WTC11 (cell line): Measurements from ENCODE around the gene SLC29A4. TPM values are rescaled to one million over a fixed set of nuclear protein-coding genes. Genes with fewer than 3 reads are reported as not detected.

ENCODE experiments used
- ATAC-seq: fragments of 200-7000 bp; cut with Tn5 transposase; 2 replicates; pipeline ENCODE4 v1.10.0; 2021; ENCODE audit warnings: mild to moderate bottlenecking, moderate library complexity
- Bru-seq: library from RNA; stranded (reverse); fragments of 400-500 nt; gene quantifications from one replicate; lab custom pipeline; 2021; lab: Mats Ljungman, UMichigan
- CTCF ChIA-PET: fragments of 300-600 bp; sonication (Branson Sonifier 250); formaldehyde crosslinking; loops from one replicate; lab custom pipeline; 2021; ENCODE audit warnings: antibody characterized with exemption; lab: Charles Lee
- POLR2A ChIA-PET: fragments of 350-600 bp; sonication (Branson Sonifier 250); formaldehyde crosslinking; loops from one replicate; lab custom pipeline; 2021; ENCODE audit warnings: antibody characterized with exemption; lab: Charles Lee
- DNase-seq: peaks from one replicate; pipeline ENCODE4 v3.0.0; 2021; ENCODE audit warnings: low spot score
- H3K27ac Mint-ChIP-seq: 2 replicates; pipeline ENCODE4 v1.8.0; 2021; ENCODE audit warnings: mixed read lengths
- H3K27me3 Mint-ChIP-seq: 2 replicates; pipeline ENCODE4 v1.8.0; 2021; ENCODE audit warnings: low read depth, mild to moderate bottlenecking, moderate library complexity, mixed read lengths
- H3K36me3 Mint-ChIP-seq: 2 replicates; pipeline ENCODE4 v1.8.0; 2021; ENCODE audit warnings: mixed read lengths
- H3K4me1 Mint-ChIP-seq: 2 replicates; pipeline ENCODE4 v1.8.0; 2022; ENCODE audit warnings: mixed read lengths
- H3K4me3 Mint-ChIP-seq: 2 replicates; pipeline ENCODE4 v1.8.0; 2021; ENCODE audit warnings: mild to moderate bottlenecking, moderate library complexity, mixed read lengths
- H3K9me3 Mint-ChIP-seq: 2 replicates; pipeline ENCODE4 v1.8.0; 2021; ENCODE audit warnings: mixed read lengths
- CREM ChIP-seq: sonication (generic); formaldehyde crosslinking; IDR thresholded peaks from 2 replicates; pipeline ENCODE4 v1.8.1; 2022; ENCODE audit warnings: mild to moderate bottlenecking, missing genetic modification reagents, moderate library complexity
- E2F4 ChIP-seq: sonication (generic); formaldehyde crosslinking; IDR thresholded peaks from 2 replicates; pipeline ENCODE4 v1.8.1; 2022; ENCODE audit warnings: low read depth, mild to moderate bottlenecking, moderate library complexity, missing genetic modification reagents, borderline replicate concordance
- EMX1 ChIP-seq: fragments of 250-450 bp; sonication (Bioruptor Pico); IDR thresholded peaks from 2 replicates; pipeline ENCODE4 v1.8.0; 2021; ENCODE audit warnings: mild to moderate bottlenecking
- JUN ChIP-seq: sonication (generic); formaldehyde crosslinking; IDR thresholded peaks from 2 replicates; pipeline ENCODE4 v1.8.0; 2023; ENCODE audit warnings: mild to moderate bottlenecking, missing genetic modification reagents
- MLX ChIP-seq: sonication (generic); formaldehyde crosslinking; IDR thresholded peaks from 2 replicates; pipeline ENCODE4 v1.8.1; 2023; ENCODE audit warnings: mild to moderate bottlenecking, missing genetic modification reagents, moderate library complexity
- NR1H2 ChIP-seq: sonication (generic); formaldehyde crosslinking; IDR thresholded peaks from 2 replicates; pipeline ENCODE4 v1.9.0; 2021; ENCODE audit warnings: mild to moderate bottlenecking, moderate library complexity, missing genetic modification reagents
- NR2C2 ChIP-seq: sonication (generic); formaldehyde crosslinking; IDR thresholded peaks from 2 replicates; pipeline ENCODE4 v1.8.0; 2022; ENCODE audit warnings: mild to moderate bottlenecking, missing genetic modification reagents
- SP1 ChIP-seq: sonication (generic); formaldehyde crosslinking; conservative IDR thresholded peaks from 2 replicates; pipeline ENCODE4 v1.8.1; 2022; ENCODE audit warnings: missing genetic modification reagents
- ZBTB43 ChIP-seq: sonication (generic); formaldehyde crosslinking; IDR thresholded peaks from 2 replicates; pipeline ENCODE4 v1.8.1; 2023; ENCODE audit warnings: mild to moderate bottlenecking, missing genetic modification reagents
- ZNF121 ChIP-seq: sonication (generic); formaldehyde crosslinking; IDR thresholded peaks from 2 replicates; pipeline ENCODE4 v1.8.0; 2023; ENCODE audit warnings: missing genetic modification reagents
- ZNF263 ChIP-seq: sonication (generic); formaldehyde crosslinking; IDR thresholded peaks from 2 replicates; pipeline ENCODE4 v1.8.1; 2022; ENCODE audit warnings: low read depth, mild to moderate bottlenecking, moderate library complexity, missing genetic modification reagents
- ZNF317 ChIP-seq: sonication (generic); formaldehyde crosslinking; IDR thresholded peaks from 2 replicates; pipeline ENCODE4 v1.8.1; 2023; ENCODE audit warnings: low read depth, mild to moderate bottlenecking, moderate library complexity, missing genetic modification reagents, borderline replicate concordance
- ZNF396 ChIP-seq: fragments of 250-450 bp; sonication (Bioruptor Pico); IDR thresholded peaks from 2 replicates; pipeline ENCODE4 v1.8.0; 2021; ENCODE audit warnings: mild to moderate bottlenecking, moderate library complexity, borderline replicate concordance
- ZNF532 ChIP-seq: fragments of 250-450 bp; sonication (Bioruptor Pico); IDR thresholded peaks from 2 replicates; pipeline ENCODE4 v1.9.0; 2021; ENCODE audit warnings: mild to moderate bottlenecking, borderline replicate concordance
- long read RNA-seq, 3 experiments: library from RNA in 1 of 3; library from capped mRNA in 1 of 3; library from polyadenylated mRNA in 1 of 3; unstranded in 2 of 3; stranded (forward) in 1 of 3; transcript quantifications; one replicate each; pipeline ENCODE4 v2.0.0, GENCODE V29; 2021
- total RNA-seq: library from RNA; stranded (reverse); gene quantifications from 3 replicates; pipeline ENCODE4 v1.2.3, GENCODE V29; 2021
- TF ChIP-seq, protein P1 (sequence below): sonication (generic); formaldehyde crosslinking; IDR thresholded peaks from 2 replicates; pipeline ENCODE4 v1.8.0; 2022; ENCODE audit warnings: mild to moderate bottlenecking, missing genetic modification reagents

SLC29A4 gene
- total RNA-seq: 11.8 to 14.4 TPM (median 11.9 TPM) in 3 replicates
- Bru-seq, nascent RNA: percentile 33 among the genes with signal in this experiment
- long read RNA-seq, experiment 1, full-length matches to known transcripts: 19 of 53 reads
- long read RNA-seq, experiment 1, partial matches to known transcripts: 12 of 53 reads
- long read RNA-seq, experiment 1, other reads (novel, unspliced or antisense): 22 of 53 reads
- long read RNA-seq, experiment 2, full-length matches to known transcripts: 5 of 17 reads
- long read RNA-seq, experiment 2, partial matches to known transcripts: 8 of 17 reads
- long read RNA-seq, experiment 2, other reads (novel, unspliced or antisense): 4 of 17 reads
- long read RNA-seq, experiment 3, partial matches to known transcripts: 0 of 1 reads
- long read RNA-seq, experiment 3, other reads (novel, unspliced or antisense): 1 of 1 reads

GRCh38 chr7:5282543-5283316, at the start of gene SLC29A4:
Gene SLC29A4 (plus strand): TSS chr7:5282943. CDS start chr7:5287817, 4,874 bp downstream.
- no peak within 1 kb of the TSS for H3K27ac Mint-ChIP-seq

GRCh38 chr7:5234852-5235831, 47.6 kb upstream of the SLC29A4 start:
- DNase-seq (no peak), ATAC-seq (no peak)
- Mint-ChIP-seq H3K27ac (no peak overlapping the region), H3K36me3 (peaks cover 18% of the 10 kb centered on the region), H3K4me3 (no peak overlapping the region)
- ChIA-PET CTCF (interaction anchor here (0.6 to 1.4 kb wide), 4 partner anchors 50 to 433 kb away, joined by 3 to 5 read pairs (median 4); no protein-coding TSS in a partner anchor), POLR2A (no interaction called here)
- TF ChIP-seq EMX1 (CRISPR knock-in tag) (no peak), JUN (CRISPR knock-in tag) (no peak), ZNF263 (CRISPR knock-in tag) (no peak), ZNF317 (CRISPR knock-in tag) (no peak), CREM (CRISPR knock-in tag) (no peak), SP1 (CRISPR knock-in tag) (no peak), ZNF121 (CRISPR knock-in tag) (no peak), NR2C2 (CRISPR knock-in tag) (no peak), MLX (CRISPR knock-in tag) (no peak), NR1H2 (CRISPR knock-in tag) (no peak)
- TF ChIP-seq, protein P1, sequence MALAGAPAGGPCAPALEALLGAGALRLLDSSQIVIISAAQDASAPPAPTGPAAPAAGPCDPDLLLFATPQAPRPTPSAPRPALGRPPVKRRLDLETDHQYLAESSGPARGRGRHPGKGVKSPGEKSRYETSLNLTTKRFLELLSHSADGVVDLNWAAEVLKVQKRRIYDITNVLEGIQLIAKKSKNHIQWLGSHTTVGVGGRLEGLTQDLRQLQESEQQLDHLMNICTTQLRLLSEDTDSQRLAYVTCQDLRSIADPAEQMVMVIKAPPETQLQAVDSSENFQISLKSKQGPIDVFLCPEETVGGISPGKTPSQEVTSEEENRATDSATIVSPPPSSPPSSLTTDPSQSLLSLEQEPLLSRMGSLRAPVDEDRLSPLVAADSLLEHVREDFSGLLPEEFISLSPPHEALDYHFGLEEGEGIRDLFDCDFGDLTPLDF (CRISPR knock-in tag): no peak
- TF ChIP-seq, all 79 proteins: peak for 0
- Mint-ChIP-seq H3K9me3 (no peaks in the 10 kb centered on the region), H3K4me1 (no peaks in the 10 kb centered on the region), H3K27me3 (no peaks in the 10 kb centered on the region)

More at GRCh38 chr7:5282543-5283316, at the start of gene SLC29A4:
- no peaks in the 10 kb centered on the region for H3K9me3 Mint-ChIP-seq
- ChIA-PET POLR2A (no interaction called here), CTCF (interaction anchor here (1.4 kb wide), 1 partner anchor 43 kb away, joined by 12 read pairs; no protein-coding TSS in a partner anchor)
- 0 out of 2 replicates have a peak, but pooled peaks cover 2% of the 10 kb centered on the region for H3K4me1 Mint-ChIP-seq
- no peak for DNase-seq
- H3K4me3 Mint-ChIP-seq: peak within 1 kb of the TSS; percentile 52
- ATAC-seq: no peak; the same call in 1 of the 2 replicates
- H3K27me3 Mint-ChIP-seq: peaks cover 19% of the 10 kb centered on the region
- TF ChIP-seq ZNF263 (CRISPR knock-in tag) (peak; percentile 54; the same call in 1 of the 2 replicates), ZNF396 (CRISPR knock-in tag) (no peak)
- H3K36me3 Mint-ChIP-seq: no peaks in the 10 kb centered on the region

- Mint-ChIP-seq H3K4me1 (peaks cover 5% of the 10 kb centered on the region), H3K9me3 (no peaks in the 10 kb centered on the region), H3K4me3 (no peak overlapping the region), H3K27ac (no peak overlapping the region), H3K27me3 (peaks cover 14% of the 10 kb centered on the region), H3K36me3 (no peaks in the 10 kb centered on the region)
- no peak for ATAC-seq
- ChIA-PET CTCF (interaction anchor here (1.1 kb wide), 1 partner anchor 240 kb away, joined by 3 read pairs; no protein-coding TSS in a partner anchor), POLR2A (no interaction called here)
- TF ChIP-seq E2F4 (CRISPR knock-in tag) (no peak), ZNF532 (no peak), ZBTB43 (CRISPR knock-in tag) (no peak)
- no peak for DNase-seq
These were observed 45.5 kb upstream of the SLC29A4 start for GRCh38 chr7:5237286-5237685.
